HG03575 (cell line): ENCODE results near the gene SCIMP.
"Not testable (repeated sequence)": the region's sequence is repeated elsewhere in the genome, so short reads cannot be mapped to it uniquely, and the experiment has no call there.

Source experiments
- ATAC-seq: cut with Tn5 transposase; IDR thresholded peaks from one replicate; pipeline ENCODE4 v1.9.1; 2021; ENCODE audit not compliant: unreplicated experiment, insufficient number of reproducible peaks, low FRiP score; ENCODE audit errors: extremely low read depth

SCIMP gene

GRCh38 chr17:5241861-5242671 lies 7.4 kb upstream of the SCIMP start:
- no peak for ATAC-seq

- ATAC-seq, result not testable (repeated sequence)
Observed at GRCh38 chr17:5239769-5240168, 5.1 kb upstream of the SCIMP start.

GRCh38 chr17:5238333-5238732 lies 3.7 kb upstream of the SCIMP start:
- ATAC-seq, result no peak

- no peak for ATAC-seq
Observed at GRCh38 chr17:5237541-5238016, 2.9 kb upstream of the SCIMP start.

- no peak for ATAC-seq
Observed at GRCh38 chr17:5236938-5237540, 2.4 kb upstream of the SCIMP start.

GRCh38 chr17:5233492-5233891 lies 1.2 kb downstream of the SCIMP start:
- not testable (repeated sequence) for ATAC-seq

- ATAC-seq, result no peak
Observed at GRCh38 chr17:5226940-5227878, 7.5 kb downstream of the SCIMP start.

GRCh38 chr17:5225668-5226457 lies 8.8 kb downstream of the SCIMP start:
- ATAC-seq, result no peak

GRCh38 chr17:5221912-5222311 lies 12.7 kb downstream of the SCIMP start:
- ATAC-seq, result not testable (repeated sequence)

- no peak for ATAC-seq
Observed at GRCh38 chr17:5220074-5220473, 14.6 kb downstream of the SCIMP start.

- ATAC-seq, result no peak
Observed at GRCh38 chr17:5219536-5219935, 15.1 kb downstream of the SCIMP start.

- ATAC-seq, result not testable (repeated sequence)
Observed at GRCh38 chr17:5217562-5217961, 17.1 kb downstream of the SCIMP start.

GRCh38 chr17:5211458-5211857 lies 23.2 kb downstream of the SCIMP start:
- no peak for ATAC-seq

- ATAC-seq, result no peak
Observed at GRCh38 chr17:5210614-5211252, 23.9 kb downstream of the SCIMP start.

GRCh38 chr17:5210091-5210490 lies 24.6 kb downstream of the SCIMP start:
- no peak for ATAC-seq

GRCh38 chr17:5209396-5209795 lies 25.3 kb downstream of the SCIMP start:
- no peak for ATAC-seq

GRCh38 chr17:5203908-5204294 lies 30.8 kb downstream of the SCIMP start:
- ATAC-seq, result no peak

- ATAC-seq, result no peak
Observed at GRCh38 chr17:5203178-5203907, 31.3 kb downstream of the SCIMP start.
